Kidney epithelial cell (primary cell): ENCODE measurements around the gene IER5. TPM values are rescaled to one million over a fixed set of nuclear protein-coding genes. Genes with fewer than 3 reads are reported as not detected.

Experiments used
- DNase-seq: peaks from one replicate; pipeline ENCODE4 v3.0.0-alpha.2; 2010; ENCODE audit warnings: low read depth
- H3K27me3 ChIP-seq: 2 replicates; pipeline ENCODE4 v1.6.0; 2011; ENCODE audit warnings: low read length; ENCODE audit not compliant: control insufficient read depth, insufficient read depth
- H3K36me3 ChIP-seq: 2 replicates; pipeline ENCODE4 v1.5.1; 2011; ENCODE audit warnings: low read length; ENCODE audit not compliant: control insufficient read depth, insufficient read depth
- H3K4me3 ChIP-seq: 2 replicates; pipeline ENCODE4 v1.5.1; 2011; ENCODE audit warnings: low read depth, mild to moderate bottlenecking, control low read depth, low read length
- total RNA-seq: library from RNA; depleted of rRNA; stranded (reverse); fragments of >200 nt; gene quantifications from 2 replicates; pipeline ENCODE4 v1.2.3, GENCODE V29; 2015
- TF ChIP-seq, protein P1 (sequence below): IDR thresholded peaks from 2 replicates; pipeline ENCODE4 v1.5.1; 2011; ENCODE audit warnings: mild to moderate bottlenecking, moderate library complexity, low read length, control low read depth, inconsistent platforms; ENCODE audit not compliant: insufficient read depth, poor library complexity, severe bottlenecking

The IER5 gene
- total RNA-seq, 1 donor from 2014 or later = 21.9 TPM

DNA sequence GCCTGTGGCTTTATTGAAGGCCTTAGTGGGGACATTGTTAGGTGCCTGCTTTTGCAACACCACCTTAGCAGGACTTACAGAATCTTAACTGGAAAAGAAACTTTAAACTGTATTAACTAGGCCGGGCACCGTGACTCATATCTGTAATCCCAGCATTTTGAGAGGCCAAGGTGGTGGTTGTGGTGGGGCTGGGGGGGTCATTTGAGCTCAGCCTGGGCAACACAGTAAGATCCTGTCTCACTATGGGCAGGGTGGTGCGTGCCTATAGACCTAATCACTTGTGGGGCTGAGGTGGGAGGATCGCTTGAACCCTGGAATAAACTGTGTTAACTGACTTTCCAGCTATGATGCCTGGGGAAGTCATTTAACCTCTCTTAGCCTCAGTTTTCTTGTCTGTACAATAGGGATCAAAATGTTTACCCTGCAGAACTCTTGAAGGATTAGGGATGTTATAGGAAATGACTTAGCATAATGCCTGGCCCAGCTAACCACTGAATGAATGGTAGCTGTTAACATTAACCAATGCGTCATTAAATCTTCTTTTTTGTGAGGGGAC lies 39.5 kb downstream of the IER5 start:
- no peaks in the 10 kb centered on the region for H3K27me3 ChIP-seq
- TF ChIP-seq, protein P1, sequence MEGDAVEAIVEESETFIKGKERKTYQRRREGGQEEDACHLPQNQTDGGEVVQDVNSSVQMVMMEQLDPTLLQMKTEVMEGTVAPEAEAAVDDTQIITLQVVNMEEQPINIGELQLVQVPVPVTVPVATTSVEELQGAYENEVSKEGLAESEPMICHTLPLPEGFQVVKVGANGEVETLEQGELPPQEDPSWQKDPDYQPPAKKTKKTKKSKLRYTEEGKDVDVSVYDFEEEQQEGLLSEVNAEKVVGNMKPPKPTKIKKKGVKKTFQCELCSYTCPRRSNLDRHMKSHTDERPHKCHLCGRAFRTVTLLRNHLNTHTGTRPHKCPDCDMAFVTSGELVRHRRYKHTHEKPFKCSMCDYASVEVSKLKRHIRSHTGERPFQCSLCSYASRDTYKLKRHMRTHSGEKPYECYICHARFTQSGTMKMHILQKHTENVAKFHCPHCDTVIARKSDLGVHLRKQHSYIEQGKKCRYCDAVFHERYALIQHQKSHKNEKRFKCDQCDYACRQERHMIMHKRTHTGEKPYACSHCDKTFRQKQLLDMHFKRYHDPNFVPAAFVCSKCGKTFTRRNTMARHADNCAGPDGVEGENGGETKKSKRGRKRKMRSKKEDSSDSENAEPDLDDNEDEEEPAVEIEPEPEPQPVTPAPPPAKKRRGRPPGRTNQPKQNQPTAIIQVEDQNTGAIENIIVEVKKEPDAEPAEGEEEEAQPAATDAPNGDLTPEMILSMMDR = no peak
- no peak overlapping the region for H3K4me3 ChIP-seq
- H3K36me3 ChIP-seq = no peaks in the 10 kb centered on the region
- no peak for DNase-seq

DNA sequence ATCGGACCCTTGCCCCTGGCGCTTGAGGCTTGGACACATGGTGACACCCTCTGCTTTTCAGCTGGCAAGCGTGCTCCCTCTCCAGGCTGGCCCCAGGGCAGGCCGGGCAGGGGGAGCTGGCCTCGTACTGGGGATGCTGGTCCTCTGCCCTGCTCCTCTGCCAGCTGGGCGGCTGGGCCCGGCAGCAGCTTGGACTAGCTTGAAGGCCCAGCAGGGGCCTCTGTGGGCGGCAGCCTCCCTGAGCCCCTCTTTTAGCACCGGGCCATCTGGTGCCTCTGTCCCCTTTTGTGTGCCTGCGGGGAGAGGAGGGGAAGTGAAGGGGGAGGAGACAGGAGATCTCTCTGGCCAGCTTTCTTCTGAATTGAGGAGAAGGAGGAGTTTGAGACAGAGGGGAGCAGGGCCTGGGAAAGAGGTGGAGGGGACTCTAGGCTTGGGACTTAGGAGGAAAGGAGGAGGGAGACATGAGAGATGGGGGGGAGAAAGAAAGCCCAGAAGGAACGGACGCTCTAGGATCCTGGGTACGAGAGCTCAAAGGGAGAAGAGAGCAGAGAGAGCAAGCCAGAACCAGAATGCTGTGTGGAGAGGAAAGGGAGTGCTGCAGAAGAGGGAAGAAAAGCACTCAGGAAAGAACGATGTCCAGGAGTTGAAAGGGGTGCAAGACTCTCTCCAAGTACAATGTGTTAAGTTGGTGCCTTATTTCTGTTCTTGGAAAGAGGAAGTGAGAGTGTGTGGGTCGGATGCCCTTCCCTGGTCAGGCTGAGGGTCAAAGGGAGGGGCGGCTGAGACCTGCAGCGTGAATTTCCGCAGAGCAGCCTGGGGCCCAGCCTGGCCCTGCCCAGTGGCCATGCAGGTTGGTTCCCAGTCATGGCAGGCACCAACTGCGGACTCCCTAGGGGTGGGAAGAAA lies 40.3 kb downstream of the IER5 start:
- no peak for DNase-seq
- Histone ChIP-seq H3K4me3 (no peak overlapping the region), H3K27me3 (no peaks in the 10 kb centered on the region), H3K36me3 (no peaks in the 10 kb centered on the region)
- TF ChIP-seq, protein P1 = no peak

GRCh38 chr1:181129771-181130606 lies 41.5 kb downstream of the IER5 start:
- no peaks in the 10 kb centered on the region for H3K27me3 ChIP-seq
- TF ChIP-seq, protein P1 = no peak
- DNase-seq = no peak
- no peaks in the 10 kb centered on the region for H3K36me3 ChIP-seq
- no peak overlapping the region for H3K4me3 ChIP-seq

DNA sequence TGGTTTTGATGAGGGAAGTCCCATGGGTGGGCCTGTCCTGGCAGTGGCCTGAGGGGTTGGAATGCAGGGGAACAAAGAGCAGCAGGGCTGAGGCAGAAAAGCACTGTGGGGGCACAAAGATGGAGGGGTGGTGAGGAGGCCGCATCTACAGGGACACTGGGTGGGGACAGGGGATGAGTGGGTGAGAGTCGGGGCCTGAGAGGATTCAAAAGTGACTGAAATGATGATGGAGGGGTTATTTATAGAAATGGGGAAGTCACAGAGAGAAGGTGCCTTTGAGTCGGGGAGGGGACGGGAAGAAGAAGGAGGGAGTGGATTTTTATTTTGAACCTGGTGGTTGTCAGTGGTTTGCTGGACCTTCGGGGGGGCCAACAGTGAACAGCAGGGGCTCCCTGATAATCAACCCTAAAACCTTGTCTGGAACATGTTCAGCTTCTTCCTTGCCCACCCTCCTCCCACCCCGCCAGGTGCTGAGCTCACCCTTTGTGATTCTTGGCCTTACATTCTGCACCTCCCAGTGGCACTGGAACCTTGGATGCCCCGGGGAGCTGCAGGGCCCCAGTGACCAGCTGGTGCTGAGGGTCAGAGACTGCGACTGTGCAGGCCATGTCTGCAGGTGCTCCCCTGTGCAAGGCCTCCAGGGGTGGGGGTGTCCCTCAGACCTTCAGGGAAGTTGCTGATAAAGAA lies 42.9 kb downstream of the IER5 start:
- TF ChIP-seq, protein P1 = no peak

GRCh38 chr1:181133441-181133951 lies 45.0 kb downstream of the IER5 start:
- Histone ChIP-seq H3K4me3 (no peak overlapping the region), H3K36me3 (no peaks in the 10 kb centered on the region), H3K27me3 (no peaks in the 10 kb centered on the region)
- DNase-seq = no peak
- TF ChIP-seq, protein P1 = no peak

More for the DNA sequence above, 42.9 kb downstream of the IER5 start:
- no peaks in the 10 kb centered on the region for H3K36me3 ChIP-seq
- H3K27me3 ChIP-seq = no peaks in the 10 kb centered on the region
- no peak overlapping the region for H3K4me3 ChIP-seq
- no peak for DNase-seq
